ENCODE results near the gene SND1. TPM values are rescaled to one million over a fixed set of nuclear protein-coding genes. Genes with fewer than 3 reads are reported as not detected.

Gene SND1
- total and polyA plus RNA-seq, 2 of the 4 experiments (the other 2 are of a cell fraction): 154 to 294 TPM

- 83% methylated on average over 3 of the region's 10 CpGs; no CpG with 5 or more reads in 1 of the 2 experiments for WGBS, 2 experiments (ENCODE audit: extremely low coverage in 2 of 2, insufficient read length in 1 of 2)
- no TSS peak for BruUV-seq (replicated peaks)
- H4K8ac ChIP-seq (ENCODE audit: low read depth in 2 of 2, low read length in 2 of 2): no peak overlapping the region
- CTCF ChIA-PET: interaction anchor here (0.6 to 1.5 kb wide), 2 partner anchors 15 to 23 kb away, joined by 3 to 4 read pairs; no protein-coding TSS in a partner anchor
- no peak overlapping the region for H2AFZ ChIP-seq (replicated peaks; ENCODE audit: low read length, poor library complexity)
- no peak overlapping the region for H3K23ac ChIP-seq (ENCODE audit: low read depth, low read length)
- no peak overlapping the region for H3K9ac ChIP-seq (ENCODE audit: low read depth, low read length)
- H3K56ac ChIP-seq (ENCODE audit: extremely low read depth, insufficient read depth, low read length): no peak overlapping the region
- H2BK120ac ChIP-seq (ENCODE audit: low read depth, low read length): no peak overlapping the region
- H3K14ac ChIP-seq (replicated peaks; ENCODE audit: low read depth, low read length): no peak overlapping the region
- dilution Hi-C loops (cut with HindIII; ENCODE audit: low sequenced_read_pairs, unreplicated experiment) (no loop called here), in situ Hi-C loops (cut with MboI; ENCODE audit: low sequenced_read_pairs) (no loop called here), intact Hi-C loops (cut with micrococcal nuclease) (no loop called here)
- no peak overlapping the region for H2AK9ac ChIP-seq (replicated peaks; ENCODE audit: low read depth, low read length, poor library complexity)
- H3K9me3 ChIP-seq (ENCODE audit: control insufficient read depth, insufficient read depth, low read length): no peaks in the 10 kb centered on the region
- no peak overlapping the region for H2AK5ac ChIP-seq (ENCODE audit: low read depth, low read length)
- H3K36me3 ChIP-seq (ENCODE audit: control insufficient read depth, insufficient read depth, low read length): peaks cover 28% of the 10 kb centered on the region
- no peak overlapping the region for H4K5ac ChIP-seq (ENCODE audit: low read depth, low read length)
- no peak overlapping the region for H3K4ac ChIP-seq (ENCODE audit: low read depth, low read length)
- H3K79me1 ChIP-seq (ENCODE audit: low read depth in 1 of 2, low read length in 2 of 2): peaks cover 50 to 84% of the 10 kb centered on the region in 2 experiments
- H3K4me3 ChIP-seq (ENCODE audit: insufficient read depth, low read depth, low read length): no peak overlapping the region
- H3K27me3 ChIP-seq (ENCODE audit: control insufficient read depth, insufficient read depth, low read length): no peaks in the 10 kb centered on the region
- H3K4me1 ChIP-seq (ENCODE audit: control insufficient read depth, insufficient read depth, low read length): no peaks in the 10 kb centered on the region
- DNase-seq: no peak
- H3K27ac ChIP-seq (ENCODE audit: insufficient read depth, low read length): no peak overlapping the region
- no peak overlapping the region for H3K4me2 ChIP-seq (ENCODE audit: low read depth, low read length)
- no peak overlapping the region for H2BK5ac ChIP-seq (ENCODE audit: low read depth, low read length, poor library complexity, severe bottlenecking)
- TF ChIP-seq MAZ (IDR thresholded peaks at IDR 0.05; ENCODE audit: borderline replicate concordance, low read depth, low read length) (no peak), USF2 (IDR thresholded peaks at IDR 0.05; ENCODE audit: low read depth, low read length) (no peak), NFE2L2 (IDR thresholded peaks at IDR 0.05; ENCODE audit: low read depth, low read length) (no peak), CEBPB (IDR thresholded peaks at IDR 0.05; ENCODE audit: low read depth, low read length) (no peak), ELK1 (IDR thresholded peaks at IDR 0.05; ENCODE audit: borderline replicate concordance, low read depth, low read length) (no peak), BHLHE40 (IDR thresholded peaks at IDR 0.05; ENCODE audit: low read depth, low read length) (no peak), RFX5 (IDR thresholded peaks at IDR 0.05; ENCODE audit: low read depth, low read length) (no peak), MXI1 (IDR thresholded peaks at IDR 0.05; ENCODE audit: borderline replicate concordance, low read depth, low read length) (no peak)
- H4K91ac ChIP-seq (ENCODE audit: insufficient read depth, low read depth, low read length): no peak overlapping the region
- no peak overlapping the region for H3K18ac ChIP-seq (ENCODE audit: low read depth, low read length)
- no peak for ATAC-seq (ENCODE audit: low read depth)
- peaks cover 23% of the 10 kb centered on the region for H3K9me1 ChIP-seq (ENCODE audit: insufficient read depth, low read length)
- H2BK15ac ChIP-seq (ENCODE audit: low read depth, low read length): no peak overlapping the region
- POLR2A ChIA-PET (ENCODE audit: unreplicated experiment): interaction anchor here (0.6 kb wide), 1 partner anchor 133 kb away, joined by 4 read pairs; no protein-coding TSS in a partner anchor
- H4K20me1 ChIP-seq (ENCODE audit: insufficient read depth, low read length): peaks cover 61% of the 10 kb centered on the region
- H2BK20ac ChIP-seq (ENCODE audit: low read depth, low read length): no peak overlapping the region
Measured at GRCh38 chr7:127731431-127732080, 79.6 kb downstream of the SND1 start.
